Neuron (in vitro differentiated cells): ENCODE data around the gene BRDT.

Source experiments
- H2AFZ ChIP-seq: one replicate; pipeline ENCODE4 v1.6.1; 2013; ENCODE audit warnings: low read depth, mild to moderate bottlenecking, inconsistent platforms, low read length, moderate library complexity
- H3K27me3 ChIP-seq: one replicate; pipeline ENCODE4 v1.6.1; 2013; ENCODE audit warnings: low read length; ENCODE audit not compliant: insufficient read depth
- H3K36me3 ChIP-seq: one replicate; pipeline ENCODE4 v1.6.1; 2013; ENCODE audit warnings: low read length; ENCODE audit not compliant: insufficient read depth
- H3K4me1 ChIP-seq: one replicate; pipeline ENCODE4 v1.6.1; 2013; ENCODE audit warnings: low read length; ENCODE audit not compliant: insufficient read depth
- H3K4me3 ChIP-seq: 2 replicates; pipeline ENCODE4 v1.5.1; 2013; ENCODE audit warnings: mild to moderate bottlenecking, low read length, moderate library complexity
- H3K9me3 ChIP-seq: one replicate; pipeline ENCODE4 v1.6.1; 2013; ENCODE audit warnings: low read length

Gene BRDT

GRCh38 chr1:91949356-91949699, at the start of gene BRDT:
BRDT (plus strand) TSS chr1:91949401; CDS start chr1:91962755, 13,354 bp downstream.
- no peak within 1 kb of the TSS for H2AFZ ChIP-seq
- no peaks in the 10 kb centered on the region for H3K4me1 ChIP-seq
- no peak within 1 kb of the TSS for H3K4me3 ChIP-seq
- H3K9me3 ChIP-seq, result no peaks in the 10 kb centered on the region
- H3K36me3 ChIP-seq, result no peaks in the 10 kb centered on the region
- H3K27me3 ChIP-seq, result no peaks in the 10 kb centered on the region

- no peaks in the 10 kb centered on the region for H3K27me3 ChIP-seq
- H3K9me3 ChIP-seq, result no peaks in the 10 kb centered on the region
- no peaks in the 10 kb centered on the region for H3K36me3 ChIP-seq
- H3K4me3 ChIP-seq, result no peak overlapping the region
- no peak overlapping the region for H2AFZ ChIP-seq
- H3K4me1 ChIP-seq, result no peaks in the 10 kb centered on the region
These were observed 48.6 kb upstream of the BRDT start for GRCh38 chr1:91900562-91900961.

GRCh38 chr1:91901231-91901630, 48.0 kb upstream of the BRDT start:
- H3K9me3 ChIP-seq, result no peaks in the 10 kb centered on the region
- no peak overlapping the region for H3K4me3 ChIP-seq
- H2AFZ ChIP-seq, result no peak overlapping the region
- no peaks in the 10 kb centered on the region for H3K36me3 ChIP-seq
- H3K27me3 ChIP-seq, result no peaks in the 10 kb centered on the region
- H3K4me1 ChIP-seq, result no peaks in the 10 kb centered on the region

DNA sequence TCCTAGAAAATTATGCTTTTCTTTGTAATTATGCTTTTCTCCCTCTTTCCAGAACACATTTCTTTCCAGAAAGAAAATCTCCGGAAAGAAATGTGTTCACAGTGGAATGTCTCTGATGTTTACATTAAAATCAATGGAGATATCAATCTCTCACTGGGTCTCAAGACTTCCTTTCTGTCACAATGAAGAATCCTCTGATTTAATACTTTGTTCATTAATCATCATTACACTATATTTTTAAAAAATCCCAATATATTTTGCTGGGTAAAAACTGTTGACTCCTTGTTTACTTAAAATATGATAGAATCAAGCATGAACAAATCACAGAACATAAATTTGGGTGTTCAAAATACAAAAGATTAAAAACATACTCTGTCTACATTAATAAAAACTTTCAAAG, 36.9 kb upstream of the BRDT start:
- Histone ChIP-seq H2AFZ (no peak overlapping the region), H3K9me3 (no peaks in the 10 kb centered on the region), H3K36me3 (no peaks in the 10 kb centered on the region), H3K4me1 (no peaks in the 10 kb centered on the region), H3K4me3 (no peak overlapping the region), H3K27me3 (peaks cover 2% of the 10 kb centered on the region)

DNA sequence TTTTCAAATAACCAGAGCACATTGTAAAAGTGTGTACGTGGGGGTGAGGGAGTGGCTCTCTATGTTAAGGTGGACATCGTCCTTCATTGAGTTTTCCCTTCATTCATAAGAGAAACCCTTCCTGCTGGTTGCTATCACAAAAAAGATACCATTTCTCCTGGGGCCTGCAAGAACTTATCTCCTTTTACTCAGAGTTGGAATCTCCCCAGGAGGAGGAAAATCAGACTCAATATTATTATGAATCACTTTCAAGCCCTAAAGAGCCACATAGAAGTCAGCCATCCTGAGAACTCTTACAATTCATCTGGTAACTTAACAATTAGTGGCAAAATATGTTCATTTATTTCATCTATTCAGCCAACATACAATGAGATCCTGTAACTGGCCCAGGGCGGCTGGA, 36.2 kb upstream of the BRDT start:
- no peak overlapping the region for H2AFZ ChIP-seq
- H3K36me3 ChIP-seq, result no peaks in the 10 kb centered on the region
- H3K9me3 ChIP-seq, result no peaks in the 10 kb centered on the region
- no peak overlapping the region for H3K4me3 ChIP-seq
- H3K4me1 ChIP-seq, result no peaks in the 10 kb centered on the region
- H3K27me3 ChIP-seq, result peaks cover 2% of the 10 kb centered on the region

DNA sequence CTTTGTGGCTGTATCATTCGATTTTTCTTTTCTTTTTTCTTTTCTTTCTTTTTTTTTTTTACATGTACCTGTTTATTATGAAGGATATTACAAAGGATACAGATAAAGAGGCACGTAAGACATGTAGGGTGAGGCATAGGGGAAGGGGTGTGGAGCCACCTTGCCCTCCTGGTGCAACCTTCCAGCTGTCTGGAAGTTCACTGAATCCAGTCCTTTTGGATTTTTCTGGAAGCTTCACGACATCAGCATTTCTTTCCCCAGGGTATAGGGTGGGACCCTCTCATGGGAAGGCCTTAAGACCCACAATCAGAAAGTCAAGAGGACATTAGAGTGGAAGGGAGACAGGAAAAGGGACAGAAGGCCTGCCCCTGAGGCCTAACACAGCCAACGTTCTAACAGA, 33.2 kb upstream of the BRDT start:
- Histone ChIP-seq H3K27me3 (peaks cover 2% of the 10 kb centered on the region), H3K9me3 (no peaks in the 10 kb centered on the region), H2AFZ (no peak overlapping the region), H3K4me3 (no peak overlapping the region), H3K4me1 (no peaks in the 10 kb centered on the region), H3K36me3 (no peaks in the 10 kb centered on the region)

DNA sequence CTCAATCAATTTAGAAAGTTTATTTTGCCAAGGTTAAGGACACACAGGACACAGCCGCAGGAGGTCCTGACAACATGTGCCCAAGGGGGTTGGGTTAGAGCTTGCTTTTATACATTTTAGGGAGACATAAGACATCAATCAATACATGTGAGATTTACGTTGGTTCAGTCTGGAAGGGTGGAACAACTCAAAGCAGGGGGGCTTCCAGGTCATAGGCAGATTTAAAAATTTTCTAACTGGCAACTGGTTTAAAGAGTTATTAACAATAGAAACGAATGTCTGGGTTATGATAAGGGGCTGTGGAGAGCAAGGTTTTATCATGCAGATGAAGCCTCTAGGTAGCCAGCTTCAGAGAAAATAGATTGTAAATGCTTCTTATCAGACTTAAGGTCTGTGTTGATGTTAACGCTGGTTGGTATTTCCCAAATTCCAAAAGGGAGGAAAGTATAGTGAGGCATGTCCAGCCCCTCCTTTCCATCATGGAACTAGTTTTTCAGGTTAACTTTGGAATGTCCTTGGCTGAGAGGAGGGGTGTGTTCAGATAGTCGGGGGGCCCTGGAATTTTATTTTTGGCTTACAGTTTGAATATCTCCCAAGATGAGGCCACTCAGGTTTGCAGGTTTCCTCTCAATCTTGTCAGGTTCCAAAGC, 32.3 kb upstream of the BRDT start:
- H3K27me3 ChIP-seq, result peaks cover 2% of the 10 kb centered on the region
- no peaks in the 10 kb centered on the region for H3K9me3 ChIP-seq
- no peaks in the 10 kb centered on the region for H3K36me3 ChIP-seq
- H3K4me3 ChIP-seq, result no peak overlapping the region
- no peaks in the 10 kb centered on the region for H3K4me1 ChIP-seq
- H2AFZ ChIP-seq, result no peak overlapping the region

DNA sequence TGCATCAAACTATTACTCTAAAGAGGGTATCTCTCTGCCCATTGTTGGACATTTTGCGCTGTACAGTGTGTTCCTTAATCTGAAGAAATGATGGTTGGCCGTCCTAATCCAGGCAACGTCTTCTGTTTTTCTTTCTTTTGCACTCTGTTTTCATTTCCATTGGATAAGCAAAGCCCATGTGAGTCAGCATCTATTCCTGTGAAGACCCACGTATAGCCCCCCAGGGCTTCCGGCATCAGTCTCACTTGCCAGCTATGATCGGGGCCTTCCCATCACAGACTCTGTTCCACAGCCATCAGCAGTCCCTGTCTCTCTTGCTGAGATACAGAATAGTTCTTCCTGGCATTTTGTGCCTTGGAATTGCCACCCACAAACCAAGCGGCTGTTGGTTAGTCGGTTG, 29.2 kb upstream of the BRDT start:
- H3K36me3 ChIP-seq, result no peaks in the 10 kb centered on the region
- peaks cover 2% of the 10 kb centered on the region for H3K27me3 ChIP-seq
- no peak overlapping the region for H2AFZ ChIP-seq
- no peaks in the 10 kb centered on the region for H3K9me3 ChIP-seq
- no peak overlapping the region for H3K4me3 ChIP-seq
- H3K4me1 ChIP-seq, result no peaks in the 10 kb centered on the region

DNA sequence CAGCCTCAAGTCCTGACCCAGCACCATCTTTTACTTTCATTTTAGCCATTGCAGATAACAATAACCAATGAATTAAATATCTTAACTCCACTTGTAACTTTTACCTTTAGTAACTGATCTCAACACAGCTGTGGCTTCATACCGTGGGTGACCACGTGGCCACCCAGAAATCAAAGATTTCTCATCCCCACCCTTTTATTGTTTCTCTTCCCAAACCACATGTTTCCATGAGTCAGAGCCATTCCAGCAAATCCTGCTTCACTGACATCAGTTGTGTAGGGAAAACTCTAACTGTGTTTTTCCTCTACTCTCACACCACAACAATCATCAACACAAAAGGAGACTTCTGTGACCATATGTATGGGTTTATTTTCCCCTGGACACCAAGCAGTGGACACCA, 25.1 kb upstream of the BRDT start:
- no peaks in the 10 kb centered on the region for H3K9me3 ChIP-seq
- no peaks in the 10 kb centered on the region for H3K36me3 ChIP-seq
- peaks cover 3% of the 10 kb centered on the region for H3K4me1 ChIP-seq
- no peak overlapping the region for H3K4me3 ChIP-seq
- no peak overlapping the region for H2AFZ ChIP-seq
- H3K27me3 ChIP-seq, result no peaks in the 10 kb centered on the region

- Histone ChIP-seq H3K4me3 (no peak overlapping the region), H2AFZ (no peak overlapping the region), H3K9me3 (no peaks in the 10 kb centered on the region), H3K27me3 (no peaks in the 10 kb centered on the region), H3K4me1 (peaks cover 6% of the 10 kb centered on the region), H3K36me3 (no peaks in the 10 kb centered on the region)
These were observed 23.4 kb upstream of the BRDT start for GRCh38 chr1:91925644-91926435.

DNA sequence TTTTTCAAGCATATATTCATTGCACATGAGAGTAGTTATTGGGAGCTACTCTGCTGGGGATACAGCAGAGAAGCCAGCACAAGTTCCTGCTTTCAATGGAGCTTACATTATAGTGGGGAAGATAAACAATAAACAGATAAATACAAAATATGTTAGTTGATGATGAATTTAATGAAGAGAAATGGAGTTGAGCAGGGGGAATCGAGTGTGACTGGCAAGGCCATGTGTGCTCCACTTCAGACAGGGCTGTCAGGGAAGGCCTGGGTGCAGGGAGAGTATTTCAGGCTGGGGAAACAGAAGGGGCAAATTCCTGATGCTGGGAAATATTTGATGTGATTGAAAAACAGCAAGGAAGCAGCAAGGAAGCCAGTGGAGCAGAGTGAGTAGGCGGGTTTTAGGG, 21.2 kb upstream of the BRDT start:
- Histone ChIP-seq H3K9me3 (no peaks in the 10 kb centered on the region), H2AFZ (no peak overlapping the region), H3K27me3 (no peaks in the 10 kb centered on the region), H3K4me1 (peaks cover 6% of the 10 kb centered on the region), H3K4me3 (no peak overlapping the region), H3K36me3 (no peaks in the 10 kb centered on the region)

- Histone ChIP-seq H3K27me3 (no peaks in the 10 kb centered on the region), H3K4me1 (peaks cover 6% of the 10 kb centered on the region), H2AFZ (peak overlapping the region; percentile 12), H3K4me3 (no peak overlapping the region), H3K36me3 (no peaks in the 10 kb centered on the region), H3K9me3 (no peaks in the 10 kb centered on the region)
These were observed 20.0 kb upstream of the BRDT start for GRCh38 chr1:91929250-91929649.

DNA sequence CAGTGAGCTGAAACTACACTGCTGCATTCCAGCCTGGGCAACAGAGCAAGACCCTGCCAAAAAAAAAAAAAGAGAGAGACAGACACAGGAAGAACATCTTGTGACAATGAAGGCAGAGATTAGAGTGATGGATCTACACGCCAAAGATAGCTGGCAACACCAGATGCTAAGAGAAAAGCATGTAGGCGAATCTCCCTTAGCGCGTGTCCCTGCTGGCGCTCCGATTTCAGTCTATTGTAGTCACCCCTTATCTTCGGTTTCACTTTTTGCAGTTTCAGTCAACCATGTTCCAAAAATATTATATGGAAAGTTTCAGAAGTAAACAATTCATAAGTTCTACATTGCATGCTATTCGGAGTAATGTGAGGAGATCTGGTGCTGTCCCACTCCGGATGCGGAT, 11.6 kb upstream of the BRDT start:
- no peaks in the 10 kb centered on the region for H3K36me3 ChIP-seq
- H2AFZ ChIP-seq, result no peak overlapping the region
- H3K27me3 ChIP-seq, result no peaks in the 10 kb centered on the region
- H3K4me3 ChIP-seq, result no peak overlapping the region
- no peaks in the 10 kb centered on the region for H3K4me1 ChIP-seq
- H3K9me3 ChIP-seq, result no peaks in the 10 kb centered on the region

DNA sequence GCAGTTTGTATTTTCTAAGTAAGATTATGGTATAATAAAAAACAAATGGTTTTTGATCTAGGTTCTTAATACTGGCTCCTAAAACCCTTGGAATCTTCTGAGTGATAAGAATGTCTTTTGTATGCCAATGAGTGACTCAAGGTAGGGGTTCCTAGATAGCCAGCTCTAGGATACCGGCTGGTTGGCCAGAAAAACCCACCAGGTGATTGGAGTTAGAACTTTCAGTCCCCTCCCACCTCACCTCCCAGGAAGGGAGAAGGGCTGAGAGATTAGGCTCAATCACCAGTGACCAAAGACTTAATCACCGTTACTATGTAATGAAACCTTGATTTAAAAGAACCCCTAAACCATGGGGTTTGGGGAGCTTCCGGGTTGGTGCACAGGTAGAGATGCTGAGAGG, 8.7 kb upstream of the BRDT start:
- no peak overlapping the region for H2AFZ ChIP-seq
- no peak overlapping the region for H3K4me3 ChIP-seq
- H3K9me3 ChIP-seq, result no peaks in the 10 kb centered on the region
- no peaks in the 10 kb centered on the region for H3K27me3 ChIP-seq
- H3K4me1 ChIP-seq, result no peaks in the 10 kb centered on the region
- no peaks in the 10 kb centered on the region for H3K36me3 ChIP-seq
